HEK293 (cell line): ENCODE results near the gene ATF6B.

Experiments
- AEBP2 ChIP-seq: fragments of 450-650 bp; formaldehyde crosslinking; IDR thresholded peaks from 2 replicates; pipeline ENCODE4 v1.5.1; 2016; ENCODE audit warnings: missing biosample characterization, missing genetic modification characterization, borderline replicate concordance
- BCL11B ChIP-seq: fragments of 450-650 bp; formaldehyde crosslinking; IDR thresholded peaks from 2 replicates; pipeline ENCODE4 v1.5.1; 2016; ENCODE audit warnings: low read depth, missing biosample characterization, missing genetic modification characterization
- BCL6B ChIP-seq: fragments of 450-650 bp; formaldehyde crosslinking; IDR thresholded peaks from 2 replicates; pipeline ENCODE4 v1.5.1; 2017; ENCODE audit warnings: missing biosample characterization, missing genetic modification characterization
- FEZF1 ChIP-seq: fragments of 450-650 bp; formaldehyde crosslinking; IDR thresholded peaks from 2 replicates; pipeline ENCODE4 v1.5.1; 2016; ENCODE audit warnings: missing biosample characterization, missing genetic modification characterization
- SCRT1 ChIP-seq: fragments of 450-650 bp; formaldehyde crosslinking; IDR thresholded peaks from 2 replicates; pipeline ENCODE4 v1.5.1; 2016; ENCODE audit warnings: missing biosample characterization, missing genetic modification characterization, borderline replicate concordance
- SETDB1 ChIP-seq: IDR thresholded peaks from one replicate; pipeline ENCODE4 v1.6.1; 2017; ENCODE audit warnings: mild to moderate bottlenecking, low read length, moderate library complexity, mixed read lengths; ENCODE audit not compliant: insufficient read length
- SP7 ChIP-seq: fragments of 450-650 bp; formaldehyde crosslinking; IDR thresholded peaks from 2 replicates; pipeline ENCODE4 v1.5.1; 2016; ENCODE audit warnings: missing biosample characterization, missing genetic modification characterization
- ZFP37 ChIP-seq: fragments of 450-650 bp; formaldehyde crosslinking; IDR thresholded peaks from 2 replicates; pipeline ENCODE4 v1.5.1; 2016; ENCODE audit warnings: missing biosample characterization, missing genetic modification characterization
- ZNF132 ChIP-seq: fragments of 450-650 bp; formaldehyde crosslinking; IDR thresholded peaks from 2 replicates; pipeline ENCODE4 v1.5.1; 2017; ENCODE audit warnings: missing biosample characterization, missing genetic modification characterization, borderline replicate concordance
- ZNF133 ChIP-seq: fragments of 450-650 bp; formaldehyde crosslinking; IDR thresholded peaks from 2 replicates; pipeline ENCODE4 v1.5.1; 2016; ENCODE audit warnings: missing biosample characterization, missing genetic modification characterization
- ZNF146 ChIP-seq: fragments of 450-650 bp; formaldehyde crosslinking; IDR thresholded peaks from 2 replicates; pipeline ENCODE4 v1.5.1; 2016; ENCODE audit warnings: missing biosample characterization, missing genetic modification characterization
- ZNF155 ChIP-seq: fragments of 450-650 bp; formaldehyde crosslinking; IDR thresholded peaks from 2 replicates; pipeline ENCODE4 v1.5.1; 2016; ENCODE audit warnings: missing biosample characterization, missing genetic modification characterization
- ZNF16 ChIP-seq: fragments of 450-650 bp; formaldehyde crosslinking; IDR thresholded peaks from 2 replicates; pipeline ENCODE4 v1.5.1; 2016; ENCODE audit warnings: low read depth, missing biosample characterization, missing genetic modification characterization
- ZNF211 ChIP-seq: fragments of 450-650 bp; formaldehyde crosslinking; IDR thresholded peaks from 2 replicates; pipeline ENCODE4 v1.5.1; 2016; ENCODE audit warnings: low read depth, missing biosample characterization, missing genetic modification characterization
- ZNF221 ChIP-seq: fragments of 450-650 bp; formaldehyde crosslinking; IDR thresholded peaks from 2 replicates; pipeline ENCODE4 v1.5.1; 2017; ENCODE audit warnings: missing biosample characterization, missing genetic modification characterization, borderline replicate concordance
- ZNF24 ChIP-seq: fragments of 450-650 bp; formaldehyde crosslinking; IDR thresholded peaks from 2 replicates; pipeline ENCODE4 v1.5.1; 2016; ENCODE audit warnings: missing biosample characterization, missing genetic modification characterization
- ZNF280D ChIP-seq: fragments of 450-650 bp; formaldehyde crosslinking; IDR thresholded peaks from 2 replicates; pipeline ENCODE4 v1.5.1; 2016; ENCODE audit warnings: missing biosample characterization, missing genetic modification characterization
- ZNF302 ChIP-seq: fragments of 450-650 bp; formaldehyde crosslinking; IDR thresholded peaks from 2 replicates; pipeline ENCODE4 v1.5.1; 2016; ENCODE audit warnings: missing biosample characterization, missing genetic modification characterization, low read depth
- ZNF324 ChIP-seq: fragments of 450-650 bp; formaldehyde crosslinking; IDR thresholded peaks from 2 replicates; pipeline ENCODE4 v1.5.1; 2016; ENCODE audit warnings: missing biosample characterization, missing genetic modification characterization
- ZNF335 ChIP-seq: fragments of 450-650 bp; formaldehyde crosslinking; conservative IDR thresholded peaks from 2 replicates; pipeline ENCODE4 v1.5.1; 2016; ENCODE audit warnings: missing biosample characterization, missing genetic modification characterization
- ZNF488 ChIP-seq: fragments of 450-650 bp; formaldehyde crosslinking; IDR thresholded peaks from 2 replicates; pipeline ENCODE4 v1.5.1; 2016; ENCODE audit warnings: missing biosample characterization, missing genetic modification characterization
- ZNF548 ChIP-seq: fragments of 450-650 bp; formaldehyde crosslinking; IDR thresholded peaks from 2 replicates; pipeline ENCODE4 v1.5.1; 2016; ENCODE audit warnings: missing biosample characterization, missing genetic modification characterization
- ZNF580 ChIP-seq: fragments of 450-650 bp; formaldehyde crosslinking; IDR thresholded peaks from 2 replicates; pipeline ENCODE4 v1.5.1; 2016; ENCODE audit warnings: missing biosample characterization, missing genetic modification characterization
- ZNF639 ChIP-seq: fragments of 450-650 bp; formaldehyde crosslinking; IDR thresholded peaks from 2 replicates; pipeline ENCODE4 v1.5.1; 2016; ENCODE audit warnings: missing biosample characterization, missing genetic modification characterization
- ZNF654 ChIP-seq: fragments of 450-650 bp; formaldehyde crosslinking; IDR thresholded peaks from 2 replicates; pipeline ENCODE4 v1.5.1; 2016; ENCODE audit warnings: low read depth, missing biosample characterization, missing genetic modification characterization
- ZNF704 ChIP-seq: fragments of 450-650 bp; formaldehyde crosslinking; IDR thresholded peaks from 2 replicates; pipeline ENCODE4 v1.5.1; 2016; ENCODE audit warnings: missing biosample characterization, missing genetic modification characterization
- ZNF707 ChIP-seq: fragments of 450-650 bp; formaldehyde crosslinking; IDR thresholded peaks from 2 replicates; pipeline ENCODE4 v1.5.1; 2016; ENCODE audit warnings: missing biosample characterization, missing genetic modification characterization
- ZNF747 ChIP-seq: fragments of 450-650 bp; formaldehyde crosslinking; IDR thresholded peaks from 2 replicates; pipeline ENCODE4 v1.5.1; 2016; ENCODE audit warnings: missing biosample characterization, missing genetic modification characterization
- ZNF768 ChIP-seq: fragments of 450-650 bp; formaldehyde crosslinking; IDR thresholded peaks from 2 replicates; pipeline ENCODE4 v1.5.1; 2018; ENCODE audit warnings: missing biosample characterization, mild to moderate bottlenecking, missing genetic modification characterization
- ZNF785 ChIP-seq: fragments of 450-650 bp; formaldehyde crosslinking; IDR thresholded peaks from 2 replicates; pipeline ENCODE4 v1.5.1; 2016; ENCODE audit warnings: missing biosample characterization, missing genetic modification characterization
- ZNF837 ChIP-seq: fragments of 450-650 bp; formaldehyde crosslinking; IDR thresholded peaks from 2 replicates; pipeline ENCODE4 v1.5.1; 2016; ENCODE audit warnings: missing biosample characterization, missing genetic modification characterization
- ZSCAN30 ChIP-seq: fragments of 450-650 bp; IDR thresholded peaks from 2 replicates; pipeline ENCODE4 v1.5.1; 2018; ENCODE audit warnings: missing biosample characterization, mild to moderate bottlenecking, missing genetic modification characterization, moderate library complexity

Gene ATF6B

GRCh38 chr6:32177183-32177787 lies 49.2 kb upstream of the ATF6B start (continued):
- TF ChIP-seq ZNF324 (tag by site-specific recombination) (peak; percentile 25; the same call in 1 of the 2 replicates), FEZF1 (tag by site-specific recombination) (no peak), BCL6B (tag by site-specific recombination) (no peak), AEBP2 (tag by site-specific recombination) (no peak), ZNF221 (tag by site-specific recombination) (no peak), ZNF211 (no peak), ZNF654 (tag by site-specific recombination) (no peak), SETDB1 (no peak), ZNF704 (tag by site-specific recombination) (no peak), ZNF837 (no peak), ZNF707 (tag by site-specific recombination) (no peak), ZFP37 (tag by site-specific recombination) (no peak), ZNF747 (tag by site-specific recombination) (no peak), BCL11B (tag by site-specific recombination) (no peak), ZNF302 (tag by site-specific recombination) (no peak), ZNF785 (tag by site-specific recombination) (no peak), ZNF16 (tag by site-specific recombination) (no peak), ZNF488 (no peak), SP7 (tag by site-specific recombination) (0 out of 2 replicates have a peak, but pooled peaks have one; percentile 35), ZNF280D (tag by site-specific recombination) (no peak), ZNF146 (no peak), ZNF133 (no peak), ZNF132 (tag by site-specific recombination) (no peak), ZSCAN30 (tag by site-specific recombination) (peak; percentile 37; the same call in 1 of the 2 replicates), ZNF768 (tag by site-specific recombination) (no peak), ZNF24 (tag by site-specific recombination) (peak; percentile 37; the same call in 1 of the 2 replicates), ZNF335 (peak; percentile 93), ZNF639 (tag by site-specific recombination) (peak; percentile 24; the same call in 1 of the 2 replicates), ZNF155 (no peak), SCRT1 (no peak), ZNF548 (no peak), ZNF580 (tag by site-specific recombination) (no peak)
